ENCODE data around the gene STPG2. TPM values are rescaled to one million over a fixed set of nuclear protein-coding genes. Genes with fewer than 3 reads are reported as not detected.

The STPG2 gene
- total RNA-seq, 1 experiment from 2014 or later = 0.20 TPM

- Histone ChIP-seq H2BK5ac (ENCODE audit: insufficient read length, low read length) (no peak overlapping the region), H2AK5ac (ENCODE audit: insufficient read length, low read length) (no peak overlapping the region), H4K20me1 (ENCODE audit: control insufficient read depth, insufficient read depth, insufficient read length) (no peaks in the 10 kb centered on the region), H3K18ac (ENCODE audit: insufficient read length, low read depth, low read length) (no peak overlapping the region), H2AFZ (ENCODE audit: low read length) (no peak overlapping the region), H3K27me3 (ENCODE audit: insufficient read depth, low read length) (no peaks in the 10 kb centered on the region), H3K4me1 (ENCODE audit: insufficient read depth, low read length) (no peaks in the 10 kb centered on the region), H2BK20ac (ENCODE audit: low read depth, low read length, poor library complexity, severe bottlenecking) (no peak overlapping the region), H2BK12ac (ENCODE audit: insufficient read length, low read depth, low read length) (no peak overlapping the region), H3K56ac (ENCODE audit: insufficient read length, low read depth, low read length) (no peak overlapping the region), H3K79me2 (ENCODE audit: insufficient read depth, low read length) (no peaks in the 10 kb centered on the region), H3T11ph (ENCODE audit: low read length) (no peak overlapping the region), H3K9ac (ENCODE audit: extremely low read depth, insufficient read length, low read length) (no peak overlapping the region), H2BK120ac (ENCODE audit: low read depth, low read length, poor library complexity, severe bottlenecking) (no peak overlapping the region), H3K4ac (ENCODE audit: low read depth, low read length) (no peak overlapping the region), H3K4me2 (ENCODE audit: insufficient read depth, insufficient read length, low read length) (no peak overlapping the region), H4K8ac (replicated peaks; ENCODE audit: insufficient read length, low read depth, low read length) (no peak overlapping the region), H3K9me3 (ENCODE audit: control insufficient read depth, low read depth, low read length) (peaks cover 9% of the 10 kb centered on the region), H3K79me1 (ENCODE audit: insufficient read depth, low read depth, low read length, poor library complexity, severe bottlenecking) (no peaks in the 10 kb centered on the region), H4K5ac (ENCODE audit: insufficient read length, low read depth, low read length) (no peak overlapping the region), H3K14ac (ENCODE audit: insufficient read depth, low read length) (no peak overlapping the region), H2BK15ac (ENCODE audit: low read depth, low read length) (no peak overlapping the region), H3K27ac (ENCODE audit: insufficient read length, low read depth, low read length) (no peak overlapping the region), H3K23ac (ENCODE audit: insufficient read length, low read depth, low read length) (no peak overlapping the region), H4K91ac (ENCODE audit: insufficient read length, low read depth, low read length) (no peak overlapping the region), H3K23me2 (ENCODE audit: insufficient read length, low read depth, low read length, poor library complexity, severe bottlenecking) (no peaks in the 10 kb centered on the region)
- Mint-ChIP-seq H3K9me3 (peaks cover 4 to 8% of the 10 kb centered on the region in 2 experiments; a peak in 3 of 5 replicates), H3K27me3 (ENCODE audit: low read depth) (no peaks in the 10 kb centered on the region), H3K4me1 (no peaks in the 10 kb centered on the region), H3K4me3 (no peak overlapping the region), H3K27ac (no peak overlapping the region; a peak in 1 of 7 replicates), H3K36me3 (ENCODE audit: insufficient read depth in 1 of 3, low read depth in 3 of 3) (peaks cover 2 to 4% (median 4%) of the 10 kb centered on the region in 3 experiments; a peak in 2 of 7 replicates)
- DNase-seq = no peak
- WGBS (ENCODE audit: extremely low coverage, insufficient read length, low lambda C conversion rate) = no CpG with 5 or more reads among the region's 5 CpGs
- TF ChIP-seq, protein P1, sequence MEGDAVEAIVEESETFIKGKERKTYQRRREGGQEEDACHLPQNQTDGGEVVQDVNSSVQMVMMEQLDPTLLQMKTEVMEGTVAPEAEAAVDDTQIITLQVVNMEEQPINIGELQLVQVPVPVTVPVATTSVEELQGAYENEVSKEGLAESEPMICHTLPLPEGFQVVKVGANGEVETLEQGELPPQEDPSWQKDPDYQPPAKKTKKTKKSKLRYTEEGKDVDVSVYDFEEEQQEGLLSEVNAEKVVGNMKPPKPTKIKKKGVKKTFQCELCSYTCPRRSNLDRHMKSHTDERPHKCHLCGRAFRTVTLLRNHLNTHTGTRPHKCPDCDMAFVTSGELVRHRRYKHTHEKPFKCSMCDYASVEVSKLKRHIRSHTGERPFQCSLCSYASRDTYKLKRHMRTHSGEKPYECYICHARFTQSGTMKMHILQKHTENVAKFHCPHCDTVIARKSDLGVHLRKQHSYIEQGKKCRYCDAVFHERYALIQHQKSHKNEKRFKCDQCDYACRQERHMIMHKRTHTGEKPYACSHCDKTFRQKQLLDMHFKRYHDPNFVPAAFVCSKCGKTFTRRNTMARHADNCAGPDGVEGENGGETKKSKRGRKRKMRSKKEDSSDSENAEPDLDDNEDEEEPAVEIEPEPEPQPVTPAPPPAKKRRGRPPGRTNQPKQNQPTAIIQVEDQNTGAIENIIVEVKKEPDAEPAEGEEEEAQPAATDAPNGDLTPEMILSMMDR (conservative IDR thresholded peaks at IDR 0.05) = no peak
Observed at GRCh38 chr4:97664741-97665140, 478.5 kb downstream of the STPG2 start.

Data from H9 (cell line).